ENCODE data around the gene ATP1A4.

DNA sequence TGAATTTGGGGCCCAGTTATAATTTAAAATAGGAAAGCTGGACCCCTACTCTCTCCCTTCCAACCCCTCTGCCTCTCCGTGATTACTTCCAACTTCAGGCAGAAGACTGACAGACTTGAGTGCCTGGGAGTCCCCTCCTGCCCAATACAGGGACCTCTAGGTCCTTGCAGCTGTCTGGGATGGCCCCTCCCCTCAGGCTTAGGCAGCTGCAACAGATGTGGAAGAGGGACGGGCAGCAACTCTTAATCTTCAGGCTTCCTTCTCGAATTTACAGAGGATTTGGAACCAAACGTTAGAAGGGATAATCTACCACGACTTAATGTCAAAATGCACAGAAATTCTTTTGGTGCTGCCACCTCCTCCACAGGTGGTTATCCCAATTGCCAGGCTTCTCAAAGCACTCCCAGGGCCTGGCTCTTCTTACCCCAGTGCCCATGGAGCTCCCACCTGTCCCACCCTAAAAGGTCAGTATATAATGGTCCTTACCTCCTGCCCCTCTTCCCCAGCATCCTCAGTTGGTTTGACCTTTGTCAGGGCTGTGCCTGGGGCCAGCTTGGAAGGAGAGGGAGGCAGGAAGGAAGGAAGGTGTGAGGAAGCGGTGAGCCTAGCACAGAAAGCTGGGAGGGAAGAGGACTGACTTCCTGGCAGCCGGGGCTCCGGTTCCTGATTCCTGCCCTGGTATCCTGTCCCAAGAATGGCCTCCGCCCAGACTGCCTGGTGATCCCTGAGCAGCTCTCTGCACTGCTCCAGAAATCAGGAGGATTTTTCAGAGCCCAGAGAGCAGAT is 56.6 kb downstream of the ATP1A4 start:
- no peak for TF ChIP-seq POLR2AphosphoS5 (IDR thresholded peaks at IDR 0.05; ENCODE audit: low read depth, low read length)
- no peak for TF ChIP-seq TAF1 (IDR thresholded peaks at IDR 0.05; ENCODE audit: borderline replicate concordance, low read depth, low read length)
- no peak for TF ChIP-seq POLR2A (IDR thresholded peaks at IDR 0.05; ENCODE audit: low read depth, low read length)

Data from GM12892 (cell line).